Mucosa of descending colon (tissue), 3 donors: Measurements from ENCODE around the gene CASTOR2. TPM values are rescaled to one million over a fixed set of nuclear protein-coding genes. Genes with fewer than 3 reads are reported as not detected.
"Not testable (repeated sequence)": the region's sequence is repeated elsewhere in the genome, so short reads cannot be mapped to it uniquely, and the experiment has no call there.

Source experiments
- ATAC-seq: fragments of 200-7000 bp; cut with Tn5 transposase; one replicate; pipeline ENCODE4 v1.9.1; 2020; ENCODE audit warnings: mild to moderate bottlenecking, moderate library complexity
- DNase-seq, 3 donors: peaks; one replicate each; pipeline ENCODE4 v3.0.0-alpha.2; 2020
- H3K36me3 ChIP-seq: fragments of 200-600 bp; one replicate; pipeline ENCODE4 v1.8.0; 2021; ENCODE audit warnings: low read depth, mild to moderate bottlenecking
- H3K4me1 ChIP-seq: fragments of 200-600 bp; one replicate; pipeline ENCODE4 v1.8.0; 2021; ENCODE audit warnings: low read depth, mild to moderate bottlenecking
- H3K4me3 ChIP-seq: fragments of 200-600 bp; one replicate; pipeline ENCODE4 v1.8.0; 2021; ENCODE audit warnings: mild to moderate bottlenecking
- H3K9me3 ChIP-seq: fragments of 200-600 bp; one replicate; pipeline ENCODE4 v1.8.0; 2021; ENCODE audit warnings: mild to moderate bottlenecking
- intact Hi-C, 2 donors: fragments of 100-400 bp; cut with DNase I in 1 of 2; cut with micrococcal nuclease in 1 of 2; formaldehyde crosslinking; loops; one replicate each; pipeline versions ENCODE4 v1.11.0 to v1.11.1; 2022; cut with DNase I, micrococcal nuclease
- long read RNA-seq, 2 donors: library from polyadenylated mRNA; unstranded; transcript quantifications; one replicate each; pipeline ENCODE4 v2.0.0, GENCODE V29; 2019 to 2021
- total RNA-seq, 3 donors: library from RNA; stranded (reverse); fragmentation: NEBNext Ultra II Directional in 2 of 3; extraction: Animal tissue kit (Norgen Biotek cat#: 25700) in 2 of 3; gene quantifications; one replicate each; pipeline versions ENCODE4 v1.2.1 to v1.2.4, GENCODE V29; 2021 to 2023
- donor health status: DM: no; HTN: no; CAD: no; lungs with moderate emphysema.
- donor health status: DM: no; HTN: no; CAD: no.
- donor health status: DM: no; HTN: yes; CAD: no.

CASTOR2 gene
- total RNA-seq, result 10 to 100 TPM in 1 of 3 donors, 1 to 10 TPM in 2; 3.6 to 17.8 (median 7.6) TPM
- long read RNA-seq, donor 1, partial matches to known transcripts, result 1 of 7 reads
- long read RNA-seq, donor 1, other reads (novel, unspliced or antisense), result 3 of 7 reads
- long read RNA-seq, donor 2, result 0 reads

DNA sequence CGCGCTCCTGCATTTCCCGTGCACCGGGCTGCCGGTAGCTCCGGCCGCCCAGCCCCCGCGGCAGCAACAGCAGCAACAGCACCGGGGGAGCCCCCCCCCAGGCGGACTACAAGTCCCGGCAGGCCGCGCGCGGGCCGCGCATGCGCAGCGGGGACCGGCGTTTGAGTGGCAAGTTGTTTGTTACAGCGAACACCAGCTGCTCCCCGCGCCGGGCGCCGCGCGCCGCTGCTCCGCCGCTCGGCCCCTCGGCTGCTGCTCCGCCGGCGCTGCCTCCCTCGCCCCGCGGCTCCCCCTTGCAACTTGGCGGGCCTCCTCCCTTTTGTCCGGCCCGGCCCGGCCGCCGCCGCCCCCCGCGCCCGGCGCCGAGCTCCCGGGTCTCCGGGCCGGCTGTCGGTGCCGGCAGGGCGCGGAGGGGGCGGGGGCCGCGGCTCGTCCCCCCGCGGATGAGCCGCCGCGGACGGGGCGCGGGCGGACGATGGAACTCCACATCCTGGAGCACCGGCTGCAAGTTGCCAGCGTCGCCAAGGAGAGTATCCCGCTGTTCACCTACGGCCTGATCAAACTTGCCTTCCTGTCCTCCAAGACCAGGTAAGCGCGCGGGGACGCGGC is at the start of gene CASTOR2:
Gene CASTOR2, plus strand, starts transcription at position 195 of the 609 bp plus-strand sequence. Its CDS starts 281 bp downstream, at position 476.
- H3K4me3 ChIP-seq, H3K9me3 ChIP-seq, intact Hi-C loops, H3K4me1 ChIP-seq, H3K36me3 ChIP-seq: not testable (repeated sequence)
- ATAC-seq (peak; percentile 96), DNase-seq (peak; percentile 74 to 81 (median 77))

GRCh38 chr7:74922321-74922890 is 42.1 kb upstream of the CASTOR2 start:
- H3K4me3 ChIP-seq, H3K36me3 ChIP-seq, H3K9me3 ChIP-seq, ATAC-seq, H3K4me1 ChIP-seq, DNase-seq, intact Hi-C loops: not testable (repeated sequence)

DNA sequence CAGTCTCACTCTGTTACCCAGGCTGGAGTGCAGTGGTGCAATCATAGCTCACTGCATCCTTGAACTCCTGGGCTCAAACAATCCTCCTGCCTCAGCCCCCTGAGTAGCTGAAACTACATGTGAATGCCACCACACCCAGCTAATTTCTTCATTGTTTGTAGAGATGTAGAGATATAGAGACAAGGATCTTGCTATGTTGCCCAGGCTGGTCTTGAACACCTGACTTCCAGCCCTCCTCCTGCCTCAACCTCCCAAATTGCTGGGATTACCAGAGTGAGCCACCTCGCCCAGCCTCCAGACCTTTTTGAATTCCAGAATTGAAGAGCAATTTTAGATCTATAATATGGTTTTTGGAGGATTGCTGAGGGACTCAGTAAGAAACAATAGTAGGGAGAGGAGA is 40.9 kb upstream of the CASTOR2 start:
- H3K36me3 ChIP-seq, H3K4me1 ChIP-seq, ATAC-seq, H3K9me3 ChIP-seq, DNase-seq, intact Hi-C loops, H3K4me3 ChIP-seq: not testable (repeated sequence)

GRCh38 chr7:74926968-74927367 is 37.5 kb upstream of the CASTOR2 start:
- intact Hi-C loops, H3K36me3 ChIP-seq, H3K4me1 ChIP-seq, H3K4me3 ChIP-seq, H3K9me3 ChIP-seq, DNase-seq, ATAC-seq: not testable (repeated sequence)

DNA sequence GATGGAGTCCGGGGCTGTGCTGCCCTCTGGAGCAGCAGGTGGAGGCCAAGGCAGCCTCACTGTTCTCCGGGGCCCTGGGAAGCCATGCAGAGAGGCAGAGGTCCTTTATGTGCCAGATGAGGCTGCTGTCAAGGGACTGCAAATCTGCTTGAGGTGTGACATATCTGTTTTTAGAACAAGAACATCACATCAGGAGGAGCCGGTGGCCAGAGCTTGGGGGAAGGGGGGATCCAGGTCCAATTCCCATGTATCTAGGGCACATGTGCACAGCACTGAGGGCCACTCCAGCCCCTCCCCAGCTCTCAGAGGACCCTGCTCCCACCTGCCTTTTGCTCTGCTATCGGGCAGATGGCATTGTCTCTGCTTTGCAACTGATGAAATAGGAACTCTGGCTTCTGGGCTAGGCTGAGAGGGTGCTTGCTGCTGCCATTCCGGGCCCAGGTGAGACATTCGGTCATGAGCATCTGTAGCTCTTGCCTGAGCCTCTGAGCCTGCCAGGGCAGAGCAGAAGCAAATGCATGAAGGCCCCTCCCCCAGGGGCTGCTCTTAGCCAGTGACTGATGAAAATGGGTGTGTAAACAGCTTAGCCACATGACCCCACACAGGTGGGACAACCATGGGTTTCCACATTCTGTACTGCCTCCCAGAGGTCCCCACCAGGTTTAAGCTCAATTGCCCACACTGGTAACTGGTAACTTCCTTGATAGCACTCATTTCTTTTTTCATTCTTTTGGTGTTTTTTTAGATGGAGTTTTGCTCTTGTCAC is 32.8 kb upstream of the CASTOR2 start:
- DNase-seq, H3K36me3 ChIP-seq, H3K9me3 ChIP-seq, H3K4me1 ChIP-seq, H3K4me3 ChIP-seq, ATAC-seq, intact Hi-C loops: not testable (repeated sequence)

GRCh38 chr7:74939429-74939828 is 25.1 kb upstream of the CASTOR2 start:
- ATAC-seq, intact Hi-C loops: not testable (repeated sequence)

DNA sequence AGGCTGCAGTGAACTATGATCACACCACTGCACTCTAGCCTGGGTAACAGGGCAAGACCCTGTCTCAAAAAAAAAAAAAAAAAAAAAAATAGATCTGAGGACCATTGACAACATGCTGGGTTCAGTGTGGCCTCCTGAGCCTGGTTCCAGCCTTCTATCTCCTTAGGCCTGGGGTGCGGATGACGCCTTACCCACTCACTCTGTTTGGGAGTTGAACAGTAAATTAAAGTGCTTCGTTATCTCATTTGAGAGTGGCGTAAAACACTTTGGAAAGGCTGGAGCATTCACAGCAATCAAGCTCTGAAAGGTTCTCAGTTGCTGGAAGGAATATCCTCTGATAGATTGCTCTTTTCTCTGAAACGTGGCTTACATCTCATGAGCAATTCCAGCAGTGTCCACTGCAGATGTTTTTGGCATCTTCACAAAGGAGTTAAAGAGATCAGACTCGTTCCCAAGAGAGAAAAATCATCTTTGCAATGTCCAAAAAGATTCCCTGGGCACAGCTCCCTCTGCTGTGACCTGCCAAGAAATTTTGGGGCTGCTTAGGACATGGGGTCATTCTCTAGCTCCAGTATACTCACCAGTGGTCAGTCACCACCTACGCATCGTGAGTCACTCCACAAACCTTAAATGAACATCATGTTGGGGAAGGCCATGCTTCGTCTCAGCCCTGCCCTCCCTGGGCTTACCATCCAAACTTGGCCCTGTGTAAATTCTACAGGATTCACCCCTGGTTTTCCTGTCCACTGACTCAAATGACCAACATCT is 23.0 kb upstream of the CASTOR2 start:
- DNase-seq, H3K4me1 ChIP-seq, H3K9me3 ChIP-seq, H3K36me3 ChIP-seq, intact Hi-C loops, ATAC-seq, H3K4me3 ChIP-seq: not testable (repeated sequence)

More at GRCh38 chr7:74939429-74939828, 25.1 kb upstream of the CASTOR2 start:
- not testable (repeated sequence) for H3K9me3 ChIP-seq, H3K36me3 ChIP-seq, H3K4me3 ChIP-seq, DNase-seq, H3K4me1 ChIP-seq

DNA sequence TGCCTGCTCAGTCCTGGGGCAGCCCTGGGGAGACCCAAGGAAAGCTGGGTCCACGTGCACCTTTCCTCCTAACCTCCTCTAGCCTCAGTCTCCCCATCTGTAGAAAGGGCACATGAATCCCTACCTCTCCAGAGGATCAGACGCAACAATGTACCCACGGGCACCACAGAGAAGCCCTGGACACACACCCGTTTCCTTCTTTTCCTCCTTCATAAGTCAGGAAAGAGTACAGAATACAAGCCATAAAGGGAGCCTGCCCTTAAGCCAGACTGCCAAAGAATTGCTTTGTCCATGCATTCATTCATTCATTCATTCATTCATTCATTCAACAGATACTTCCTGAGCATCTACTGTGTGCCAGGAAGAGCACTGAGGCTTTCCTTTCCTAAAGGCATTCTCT is 20.6 kb upstream of the CASTOR2 start:
- H3K4me1 ChIP-seq, ATAC-seq, H3K36me3 ChIP-seq, H3K4me3 ChIP-seq, intact Hi-C loops, H3K9me3 ChIP-seq, DNase-seq: not testable (repeated sequence)

DNA sequence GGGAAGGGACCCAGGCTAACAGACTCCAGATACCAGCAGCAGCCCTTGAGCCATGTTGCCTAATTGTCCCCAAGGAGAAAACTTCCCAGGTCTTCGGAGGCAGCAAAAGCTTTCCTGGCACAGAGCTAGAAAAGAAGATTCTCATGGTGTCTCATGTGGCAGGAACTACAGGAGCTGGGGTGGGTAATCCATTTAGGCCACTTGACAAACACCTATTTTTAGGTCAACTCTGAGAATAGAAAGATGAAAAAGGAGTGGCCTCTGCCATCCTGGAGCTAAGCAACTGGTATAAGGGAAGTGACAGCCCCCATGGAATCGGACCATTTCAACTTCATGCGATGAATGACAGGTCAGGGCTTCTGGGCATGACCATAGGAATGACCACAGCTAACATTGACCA is 16.8 kb upstream of the CASTOR2 start:
- intact Hi-C loops, H3K9me3 ChIP-seq, H3K4me1 ChIP-seq, H3K36me3 ChIP-seq, ATAC-seq, H3K4me3 ChIP-seq, DNase-seq: not testable (repeated sequence)

DNA sequence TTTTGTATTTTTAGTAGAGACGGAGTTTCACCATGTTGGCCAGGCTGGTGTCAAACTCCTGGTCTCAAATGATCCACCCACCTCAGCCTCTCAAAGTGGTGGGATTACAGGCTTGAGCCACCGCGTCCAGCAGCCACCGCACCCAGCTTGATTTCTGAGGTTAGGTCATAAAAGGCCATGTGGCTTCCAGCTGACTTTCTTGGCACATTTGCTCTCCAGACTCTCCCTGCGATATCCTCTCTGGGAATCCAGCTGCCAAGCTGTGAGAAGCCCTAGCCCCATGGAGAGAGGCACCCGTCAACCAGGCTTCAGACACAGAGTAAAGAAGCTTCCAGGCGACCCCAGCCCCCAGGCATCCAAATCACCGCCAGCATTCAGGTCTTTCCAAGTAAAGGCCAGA is 10.7 kb upstream of the CASTOR2 start:
- H3K9me3 ChIP-seq, intact Hi-C loops, H3K4me1 ChIP-seq, DNase-seq, ATAC-seq, H3K36me3 ChIP-seq, H3K4me3 ChIP-seq: not testable (repeated sequence)

DNA sequence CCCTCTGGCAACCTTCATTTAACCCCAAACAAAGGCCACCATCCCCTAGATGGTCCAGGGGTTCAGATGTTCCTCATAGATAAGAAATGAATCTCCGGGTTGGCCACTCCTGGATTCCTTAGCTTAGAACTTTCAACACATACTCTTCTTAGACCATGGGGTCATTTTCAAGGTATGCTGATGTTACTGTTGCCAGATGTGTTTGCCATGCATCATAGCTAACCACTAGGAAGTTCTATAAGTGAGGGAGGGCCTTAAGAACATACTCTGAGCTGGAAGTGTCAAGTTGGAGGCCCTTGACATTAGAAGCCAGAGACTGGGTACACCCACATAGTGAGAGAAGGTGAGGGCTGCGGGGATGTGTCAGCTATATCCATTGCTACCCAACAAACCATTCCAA is 6.2 kb upstream of the CASTOR2 start:
- H3K36me3 ChIP-seq, intact Hi-C loops, DNase-seq, ATAC-seq, H3K4me3 ChIP-seq, H3K4me1 ChIP-seq, H3K9me3 ChIP-seq: not testable (repeated sequence)

- intact Hi-C loops, H3K4me1 ChIP-seq, H3K9me3 ChIP-seq, H3K36me3 ChIP-seq, H3K4me3 ChIP-seq: not testable (repeated sequence)
- DNase-seq, result peak in 1 of 3 donors; percentile 29
- ATAC-seq, result peak; percentile 81
Observed at GRCh38 chr7:74963704-74964510, 598 bp upstream of the CASTOR2 start.

DNA sequence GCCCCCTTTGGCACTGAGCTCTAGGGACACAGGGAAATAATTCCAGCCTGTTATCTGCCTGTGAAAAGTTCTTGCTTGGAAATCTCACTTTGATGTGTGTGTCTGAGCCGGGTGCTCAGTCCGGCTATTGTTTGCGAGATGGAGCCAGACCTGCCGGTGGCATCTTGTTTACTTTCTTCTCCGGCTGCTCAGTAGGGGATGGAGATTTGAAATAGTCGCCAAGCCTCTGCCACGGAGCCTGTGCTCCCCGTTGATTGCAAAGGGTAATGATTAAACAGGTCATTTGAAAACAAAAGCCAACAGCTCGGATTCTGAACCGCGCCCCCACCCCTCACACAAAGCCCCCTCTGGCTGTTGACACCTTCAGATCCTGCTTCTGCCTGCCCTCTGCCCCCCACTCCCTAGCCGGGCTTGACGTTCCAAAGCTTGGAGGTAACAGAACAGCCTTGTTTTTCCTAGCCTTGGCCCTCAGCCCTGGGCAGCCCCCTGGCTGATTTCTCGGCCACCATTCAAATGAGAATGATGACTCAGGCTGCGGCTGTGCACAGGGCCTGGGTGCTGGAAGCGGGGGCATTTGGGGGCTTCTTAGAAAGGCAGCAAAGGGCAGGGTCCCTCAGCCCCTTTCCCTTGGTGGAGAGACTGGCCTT is 1.8 kb downstream of the CASTOR2 start:
- H3K36me3 ChIP-seq, H3K9me3 ChIP-seq, ATAC-seq, DNase-seq, intact Hi-C loops, H3K4me1 ChIP-seq, H3K4me3 ChIP-seq: not testable (repeated sequence)
